ENCODE data around the gene ANKRD45. TPM values are rescaled to one million over a fixed set of nuclear protein-coding genes. Genes with fewer than 3 reads are reported as not detected.

Gene ANKRD45
- total RNA-seq, 1 experiment from 2014 or later = 0.31 TPM

GRCh38 chr1:173693238-173693637 is 23.6 kb upstream of the ANKRD45 start:
- H2BK12ac ChIP-seq (ENCODE audit: insufficient read length, low read depth, low read length) = no peak overlapping the region
- H3K79me1 ChIP-seq (ENCODE audit: insufficient read depth, low read depth, low read length, poor library complexity, severe bottlenecking) = no peaks in the 10 kb centered on the region

More at GRCh38 chr1:173693238-173693637, 23.6 kb upstream of the ANKRD45 start:
- Histone ChIP-seq H3K4me1 (ENCODE audit: insufficient read depth, low read length) (no peaks in the 10 kb centered on the region), H3K79me2 (ENCODE audit: insufficient read depth, low read length) (no peaks in the 10 kb centered on the region), H3K14ac (ENCODE audit: insufficient read depth, low read length) (no peak overlapping the region), H4K20me1 (ENCODE audit: control insufficient read depth, insufficient read depth, insufficient read length) (no peaks in the 10 kb centered on the region), H2BK120ac (ENCODE audit: low read depth, low read length, poor library complexity, severe bottlenecking) (no peak overlapping the region), H2AK5ac (ENCODE audit: insufficient read length, low read length) (no peak overlapping the region), H2AFZ (ENCODE audit: low read length) (no peak overlapping the region), H4K5ac (ENCODE audit: insufficient read length, low read depth, low read length) (no peak overlapping the region), H3T11ph (ENCODE audit: low read length) (no peak overlapping the region), H3K56ac (ENCODE audit: insufficient read length, low read depth, low read length) (no peak overlapping the region), H3K4ac (ENCODE audit: low read depth, low read length) (no peak overlapping the region), H2BK15ac (ENCODE audit: low read depth, low read length) (no peak overlapping the region), H3K9me3 (ENCODE audit: control insufficient read depth, low read depth, low read length) (peaks cover 5% of the 10 kb centered on the region), H4K8ac (replicated peaks; ENCODE audit: insufficient read length, low read depth, low read length) (no peak overlapping the region), H2BK20ac (ENCODE audit: low read depth, low read length, poor library complexity, severe bottlenecking) (no peak overlapping the region), H3K23ac (ENCODE audit: insufficient read length, low read depth, low read length) (no peak overlapping the region), H4K91ac (ENCODE audit: insufficient read length, low read depth, low read length) (no peak overlapping the region), H3K27me3 (ENCODE audit: insufficient read depth, low read length) (no peaks in the 10 kb centered on the region), H3K23me2 (ENCODE audit: insufficient read length, low read depth, low read length, poor library complexity, severe bottlenecking) (no peaks in the 10 kb centered on the region), H3K18ac (ENCODE audit: insufficient read length, low read depth, low read length) (no peak overlapping the region), H3K27ac (ENCODE audit: insufficient read length, low read depth, low read length) (no peak overlapping the region), H3K4me2 (ENCODE audit: insufficient read depth, insufficient read length, low read length) (no peak overlapping the region), H2BK5ac (ENCODE audit: insufficient read length, low read length) (no peak overlapping the region), H3K9ac (ENCODE audit: extremely low read depth, insufficient read length, low read length) (no peak overlapping the region)
- H3K36me3 Mint-ChIP-seq (ENCODE audit: insufficient read depth in 1 of 3, low read depth in 3 of 3) = peaks cover 0 to 6% (median 0%) of the 10 kb centered on the region in 3 experiments; a peak in 2 of 7 replicates
- peaks cover 4% of the 10 kb centered on the region for H3K27me3 Mint-ChIP-seq (ENCODE audit: low read depth)
- peaks cover 5 to 9% of the 10 kb centered on the region in 2 experiments; a peak in 4 of 5 replicates for H3K9me3 Mint-ChIP-seq
- TF ChIP-seq CTCF (conservative IDR thresholded peaks at IDR 0.05) = no peak
- H3K27ac Mint-ChIP-seq = no peak overlapping the region
- H3K4me1 Mint-ChIP-seq = peaks cover 17 to 18% of the 10 kb centered on the region in 2 experiments
- H3K4me3 Mint-ChIP-seq = no peak overlapping the region
- no peak for DNase-seq

Measured in H9 (cell line).